ENCODE measurements around the gene XIST. TPM values are rescaled to one million over a fixed set of nuclear protein-coding genes. Genes with fewer than 3 reads are reported as not detected.
"Not testable (repeated sequence)": the region's sequence is repeated elsewhere in the genome, so short reads cannot be mapped to it uniquely, and the experiment has no call there.

XIST gene
- total RNA-seq, 3 donors from 2014 or later: 0.48 to 472 (median 378) TPM

DNA sequence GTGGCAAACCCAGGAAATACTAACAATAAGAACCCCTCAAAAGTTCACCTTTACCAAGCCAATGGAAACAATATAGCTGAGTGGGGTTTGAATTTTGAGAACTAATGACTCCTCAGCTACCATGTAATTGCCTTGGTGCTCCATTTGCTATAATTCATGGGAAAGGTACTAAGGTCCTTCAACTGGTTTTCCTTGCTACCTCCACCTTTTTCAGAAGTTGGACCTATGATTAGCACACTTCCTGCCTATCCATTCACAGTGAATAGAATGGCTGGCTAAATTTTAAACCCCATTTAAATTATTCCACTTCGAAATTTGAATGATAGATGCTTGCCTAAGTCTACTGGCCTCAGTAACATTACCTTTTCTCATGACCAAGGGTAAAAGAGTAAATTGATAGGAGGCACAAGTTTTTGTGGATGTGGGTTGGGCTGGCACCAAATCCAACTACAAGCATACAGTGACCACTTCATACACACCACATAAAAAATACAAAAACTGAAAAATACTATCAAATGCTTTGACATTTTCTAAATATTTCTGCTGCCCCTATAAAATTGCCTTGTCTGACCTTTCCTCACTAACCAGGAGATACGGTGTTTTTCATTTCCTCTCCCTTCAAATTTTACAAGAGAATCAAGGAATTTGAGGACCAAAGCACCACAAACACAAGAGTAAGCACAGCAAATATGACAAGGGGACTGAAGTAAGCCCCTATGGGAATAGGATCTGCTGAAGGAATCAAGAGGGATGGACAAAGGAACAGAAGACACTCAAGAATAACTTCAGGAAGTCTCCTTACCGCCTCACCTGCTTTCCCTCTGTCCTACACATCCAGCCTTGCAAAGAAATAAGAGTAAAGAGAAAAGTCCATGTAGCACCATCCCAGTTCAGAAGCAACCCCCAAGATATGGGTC is 34.1 kb downstream of the XIST start:
- no peak overlapping the region for H3K27ac ChIP-seq
- peaks cover 3% of the 10 kb centered on the region for H3K36me3 ChIP-seq
- H3K9me3 ChIP-seq: no peaks in the 10 kb centered on the region
- no peaks in the 10 kb centered on the region for H3K4me1 ChIP-seq
- H3K27me3 ChIP-seq: no peaks in the 10 kb centered on the region
- no peak for DNase-seq (ENCODE audit: low spot score in 2 of 2)
- intact Hi-C loops (cut with DNase I; ENCODE audit: low total_unique reads): no loop called here
- TF ChIP-seq POLR2A (IDR thresholded peaks at IDR 0.05) (no peak), POLR2AphosphoS5 (IDR thresholded peaks at IDR 0.05) (no peak)
- TF ChIP-seq, protein P1, sequence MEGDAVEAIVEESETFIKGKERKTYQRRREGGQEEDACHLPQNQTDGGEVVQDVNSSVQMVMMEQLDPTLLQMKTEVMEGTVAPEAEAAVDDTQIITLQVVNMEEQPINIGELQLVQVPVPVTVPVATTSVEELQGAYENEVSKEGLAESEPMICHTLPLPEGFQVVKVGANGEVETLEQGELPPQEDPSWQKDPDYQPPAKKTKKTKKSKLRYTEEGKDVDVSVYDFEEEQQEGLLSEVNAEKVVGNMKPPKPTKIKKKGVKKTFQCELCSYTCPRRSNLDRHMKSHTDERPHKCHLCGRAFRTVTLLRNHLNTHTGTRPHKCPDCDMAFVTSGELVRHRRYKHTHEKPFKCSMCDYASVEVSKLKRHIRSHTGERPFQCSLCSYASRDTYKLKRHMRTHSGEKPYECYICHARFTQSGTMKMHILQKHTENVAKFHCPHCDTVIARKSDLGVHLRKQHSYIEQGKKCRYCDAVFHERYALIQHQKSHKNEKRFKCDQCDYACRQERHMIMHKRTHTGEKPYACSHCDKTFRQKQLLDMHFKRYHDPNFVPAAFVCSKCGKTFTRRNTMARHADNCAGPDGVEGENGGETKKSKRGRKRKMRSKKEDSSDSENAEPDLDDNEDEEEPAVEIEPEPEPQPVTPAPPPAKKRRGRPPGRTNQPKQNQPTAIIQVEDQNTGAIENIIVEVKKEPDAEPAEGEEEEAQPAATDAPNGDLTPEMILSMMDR (IDR thresholded peaks at IDR 0.05): no peak
- H3K4me3 ChIP-seq: no peak overlapping the region

DNA sequence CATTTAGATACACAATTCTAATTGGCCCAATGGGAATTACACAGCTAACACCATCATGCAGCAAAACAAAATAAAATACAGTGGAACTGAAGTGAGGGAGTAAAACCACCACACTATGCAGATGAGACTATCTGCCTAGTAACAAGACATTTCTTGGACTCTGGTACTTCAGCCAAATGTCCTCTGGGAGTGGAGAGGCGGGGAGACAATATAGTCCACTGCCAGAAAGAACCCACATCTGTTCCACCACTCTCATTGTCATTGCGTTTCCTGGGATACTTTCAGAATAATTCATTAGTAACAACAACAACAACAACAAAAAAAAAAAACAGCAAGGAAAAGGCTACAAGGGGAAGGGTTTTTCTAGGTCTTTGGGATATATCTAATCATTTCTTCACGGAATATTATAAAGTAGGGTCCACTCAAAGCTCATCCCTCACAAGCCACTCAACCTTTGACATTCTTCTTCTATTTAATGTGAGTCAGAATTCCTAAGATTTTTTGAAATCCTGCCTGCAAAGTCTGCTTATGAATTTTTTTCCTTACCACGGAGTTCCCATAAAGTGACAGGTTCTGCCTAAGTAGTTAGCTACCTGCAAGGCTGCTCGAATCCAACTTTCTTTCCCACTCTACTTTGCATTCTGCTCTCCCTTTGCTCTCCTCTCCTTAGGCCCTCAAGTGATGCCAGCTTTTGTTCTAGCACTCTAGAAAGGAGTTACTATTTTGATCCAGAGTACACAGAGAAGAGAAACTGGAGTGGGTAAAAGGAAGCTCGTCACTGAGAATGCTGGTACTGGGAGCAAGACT is 34.9 kb downstream of the XIST start:
- no peaks in the 10 kb centered on the region for H3K4me1 ChIP-seq
- TF ChIP-seq POLR2A (IDR thresholded peaks at IDR 0.05) (no peak), POLR2AphosphoS5 (IDR thresholded peaks at IDR 0.05) (no peak)
- TF ChIP-seq, protein P1 (IDR thresholded peaks at IDR 0.05): no peak

DNA sequence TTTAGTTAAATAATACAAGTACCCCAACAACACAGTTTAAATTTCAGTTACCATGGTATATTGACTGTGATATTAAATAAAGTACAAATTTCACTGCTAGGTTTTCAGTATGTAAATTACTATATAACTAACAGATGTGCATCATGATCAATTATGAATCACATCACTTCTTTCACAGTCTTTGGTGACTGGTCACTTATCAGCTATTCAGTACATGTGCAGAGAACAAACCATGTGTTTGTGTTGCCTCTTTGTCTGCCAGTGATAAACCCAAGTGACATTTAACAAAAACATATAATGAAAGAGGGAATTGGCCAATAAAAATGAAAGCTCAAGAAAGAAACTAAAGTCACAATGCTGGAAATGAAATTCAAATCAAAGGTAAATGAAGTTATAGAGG is 40.3 kb downstream of the XIST start:
- Histone ChIP-seq H3K27ac (no peak overlapping the region), H3K4me3 (no peak overlapping the region), H3K27me3 (no peaks in the 10 kb centered on the region), H3K4me1 (no peaks in the 10 kb centered on the region), H3K9me3 (no peaks in the 10 kb centered on the region), H3K36me3 (no peaks in the 10 kb centered on the region)
- no peak for TF ChIP-seq POLR2A (IDR thresholded peaks at IDR 0.05)
- no peak for TF ChIP-seq POLR2AphosphoS5 (IDR thresholded peaks at IDR 0.05)
- TF ChIP-seq, protein P1 (IDR thresholded peaks at IDR 0.05): no peak
- DNase-seq (ENCODE audit: low spot score in 2 of 2): no peak
- intact Hi-C loops (cut with DNase I; ENCODE audit: low total_unique reads): no loop called here

More for the DNA sequence above, 34.9 kb downstream of the XIST start:
- Histone ChIP-seq H3K36me3 (peaks cover under 1% of the 10 kb centered on the region), H3K27me3 (no peaks in the 10 kb centered on the region), H3K4me3 (no peak overlapping the region), H3K27ac (no peak overlapping the region), H3K9me3 (no peaks in the 10 kb centered on the region)
- no peak for DNase-seq (ENCODE audit: low spot score in 2 of 2)
- intact Hi-C loops (cut with DNase I; ENCODE audit: low total_unique reads): no loop called here

DNA sequence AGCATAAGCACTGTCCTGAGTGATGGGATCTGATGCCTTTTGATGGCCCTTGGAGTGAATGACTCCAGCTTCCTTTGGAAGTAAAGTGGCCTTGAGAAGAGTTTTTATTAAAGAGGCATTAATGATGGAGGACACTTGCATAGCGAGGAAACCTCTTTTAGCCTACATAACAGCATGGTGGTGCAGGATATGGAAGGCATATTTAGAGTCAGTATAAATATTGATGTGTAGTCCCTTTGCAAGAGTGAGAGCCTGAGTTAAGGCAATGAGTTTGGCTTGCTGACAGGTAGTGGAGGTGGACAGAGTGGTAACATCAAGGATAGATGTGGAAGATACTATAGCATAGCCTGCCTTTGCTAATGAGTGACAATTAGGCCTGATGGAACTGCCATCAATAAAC is 48.4 kb downstream of the XIST start:
- H3K36me3 ChIP-seq; H3K27me3 ChIP-seq; H3K4me1 ChIP-seq; intact Hi-C loops (cut with DNase I; ENCODE audit: low total_unique reads); DNase-seq (ENCODE audit: low spot score in 2 of 2); H3K27ac ChIP-seq; H3K4me3 ChIP-seq: not testable (repeated sequence)
- peaks cover 0 to 16% of the 10 kb centered on the region in 2 donors for H3K9me3 ChIP-seq

DNA sequence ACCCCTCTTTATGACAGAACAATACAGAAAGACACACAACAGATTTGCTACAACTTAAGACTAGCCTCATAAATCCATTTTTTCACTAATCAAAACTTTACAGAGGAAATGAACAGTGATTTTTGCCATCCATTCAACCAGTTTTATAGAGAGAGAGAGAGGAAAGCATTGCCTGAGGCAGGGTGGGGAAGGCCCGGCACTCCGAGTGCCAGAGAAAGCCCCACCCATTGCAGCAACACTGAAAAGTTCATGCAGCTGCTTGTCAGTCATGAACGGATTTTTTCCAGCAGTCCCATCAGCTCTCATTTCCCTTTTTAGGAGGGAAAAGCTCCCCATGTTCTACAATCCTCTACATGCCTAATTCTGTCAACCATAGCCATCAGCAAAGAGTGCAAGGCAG is 52.6 kb downstream of the XIST start:
- peaks cover 0 to 15% of the 10 kb centered on the region in 2 donors for H3K27me3 ChIP-seq
- DNase-seq (ENCODE audit: low spot score in 2 of 2): no peak
- no peaks in the 10 kb centered on the region for H3K36me3 ChIP-seq
- H3K4me1 ChIP-seq: no peaks in the 10 kb centered on the region
- peaks cover 0 to 16% of the 10 kb centered on the region in 2 donors for H3K9me3 ChIP-seq
- TF ChIP-seq POLR2AphosphoS5 (IDR thresholded peaks at IDR 0.05) (no peak), POLR2A (IDR thresholded peaks at IDR 0.05) (no peak)
- TF ChIP-seq, protein P1 (IDR thresholded peaks at IDR 0.05): no peak
- H3K4me3 ChIP-seq: no peak overlapping the region
- intact Hi-C loops (cut with DNase I; ENCODE audit: low total_unique reads): no loop called here
- H3K27ac ChIP-seq: no peak overlapping the region

DNA sequence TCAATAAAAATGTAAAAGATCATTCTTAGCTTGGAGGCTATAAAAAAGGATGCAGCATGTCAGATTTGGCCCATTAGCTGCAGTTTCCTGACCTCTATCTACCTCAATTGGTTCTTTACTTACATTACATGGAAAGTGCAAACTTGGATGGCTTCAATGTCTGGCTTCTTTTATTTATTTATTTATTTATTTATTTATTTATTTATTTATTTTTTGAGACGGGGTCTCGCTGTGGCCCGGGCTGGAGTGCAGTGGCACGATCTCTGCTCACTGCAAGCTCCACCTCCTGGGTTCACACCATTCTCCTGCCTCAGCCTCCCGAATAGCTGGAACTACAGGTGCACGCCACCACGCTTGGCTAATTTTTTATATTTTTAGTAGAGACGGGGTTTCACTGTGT is 60.0 kb downstream of the XIST start:
- H3K36me3 ChIP-seq; H3K4me1 ChIP-seq; H3K27me3 ChIP-seq; H3K27ac ChIP-seq; H3K4me3 ChIP-seq; DNase-seq (ENCODE audit: low spot score in 2 of 2); intact Hi-C loops (cut with DNase I; ENCODE audit: low total_unique reads): not testable (repeated sequence)
- peaks cover 0 to 11% of the 10 kb centered on the region in 2 donors for H3K9me3 ChIP-seq
